HCT116 (cell line): ENCODE data around the gene DNASE2. TPM values are rescaled to one million over a fixed set of nuclear protein-coding genes. Genes with fewer than 3 reads are reported as not detected.

ENCODE experiments used
- ATAC-seq: fragments of 200-7000 bp; cut with Tn5 transposase; 2 replicates; pipeline ENCODE4 v1.9.1; 2020; ENCODE audit warnings: mild to moderate bottlenecking, moderate library complexity
- BruUV-seq: library from RNA; stranded (reverse); fragments of 400-500 nt; replicated peaks from 2 replicates; lab custom pipeline; 2021; lab: Mats Ljungman, UMichigan
- CTCF ChIA-PET: fragments of 300-600 bp; sonication (Branson Sonifier 250); formaldehyde crosslinking; loops from one replicate; lab custom pipeline; 2021; ENCODE audit warnings: antibody characterized with exemption; lab: Charles Lee
- POLR2A ChIA-PET: fragments of 300-600, 350-600 bp; sonication (Branson Sonifier 250); formaldehyde crosslinking; loops from one replicate; lab custom pipeline; 2021; ENCODE audit warnings: antibody characterized with exemption; lab: Charles Lee
- RAD21 ChIA-PET, 2 experiments: fragments of 300-600 bp; sonication (Branson Sonifier 250); formaldehyde crosslinking; loops; one replicate each; lab custom pipeline; 2023; ENCODE audit warnings: low total read pairs in 2 of 2; ENCODE audit not compliant: uncharacterized antibody in 2 of 2, unreplicated experiment in 2 of 2, low non-redundant PET in 1 of 2; lab: Charles Lee
- DNase-seq: peaks from one replicate; pipeline ENCODE4 v3.0.0-alpha.2; 2010; ENCODE audit warnings: low read depth, low spot score
- H2AFZ ChIP-seq: fragments of 200-600 bp; shearing (Covaris generic), sonication (generic); 2 replicates; pipeline ENCODE4 v1.6.1; 2017; ENCODE audit warnings: low read depth, mixed run types, mixed read lengths, antibody characterized with exemption, low read length; ENCODE audit not compliant: poor library complexity, severe bottlenecking
- H3K27ac ChIP-seq: 2 replicates; pipeline ENCODE4 v1.5.1; 2012; ENCODE audit warnings: low read depth, low read length
- H3K27me3 ChIP-seq: fragments of 200-600 bp; sonication (generic); 2 replicates; pipeline ENCODE4 v1.6.1; 2016; ENCODE audit warnings: mixed run types, low read length, mixed read lengths; ENCODE audit not compliant: insufficient read depth
- H3K36me3 ChIP-seq, 2 experiments: fragments of 200-500 bp in 1 of 2; fragments of 200-600 bp in 1 of 2; sonication (Bioruptor generic) in 1 of 2; sonication (generic) in 1 of 2; 2 replicates each; pipeline versions ENCODE4 v1.5.1 to v1.6.1; 2014 to 2016; ENCODE audit warnings: low read length in 2 of 2, inconsistent platforms in 1 of 2, mixed read lengths in 1 of 2, mixed run types in 1 of 2; ENCODE audit not compliant: insufficient read depth in 2 of 2, control insufficient read depth in 1 of 2
- H3K4me1 ChIP-seq, 2 experiments: fragments of 200-600 bp in 1 of 2; sonication (generic) in 1 of 2; 2 replicates each; pipeline versions ENCODE4 v1.5.1 to v1.6.1; 2012 to 2017; ENCODE audit warnings: low read length in 2 of 2, inconsistent platforms in 1 of 2, mild to moderate bottlenecking in 1 of 2, mixed read lengths in 1 of 2, mixed run types in 1 of 2, moderate library complexity in 1 of 2; ENCODE audit not compliant: insufficient read depth in 2 of 2, control insufficient read depth in 1 of 2
- H3K4me2 ChIP-seq: fragments of 200-600 bp; sonication (generic); 2 replicates; pipeline ENCODE4 v1.6.1; 2017; ENCODE audit warnings: mixed run types, low read length, mixed read lengths
- H3K4me3 ChIP-seq, 2 experiments: fragments of 200-600 bp in 1 of 2; sonication (generic) in 1 of 2; replicated peaks in 1 of 2; 2 replicates each; pipeline ENCODE4 v1.5.1; 2011 to 2016; ENCODE audit warnings: low read length in 2 of 2, control low read depth in 1 of 2, low read depth in 1 of 2, mild to moderate bottlenecking in 1 of 2, mixed read lengths in 1 of 2, mixed run types in 1 of 2
- H3K79me2 ChIP-seq: fragments of 200-600 bp; sonication (generic); 2 replicates; pipeline ENCODE4 v1.6.1; 2017; ENCODE audit warnings: mild to moderate bottlenecking, mixed run types, low read length, moderate library complexity, mixed read lengths; ENCODE audit not compliant: insufficient read depth
- H3K9ac ChIP-seq: fragments of 200-600 bp; sonication (generic); 2 replicates; pipeline ENCODE4 v1.6.1; 2016; ENCODE audit warnings: low read length, mixed read lengths
- H3K9me2 ChIP-seq: fragments of 200-600 bp; sonication (generic), shearing (Covaris generic); 2 replicates; pipeline ENCODE4 v1.6.1; 2017; ENCODE audit warnings: mixed run types, mild to moderate bottlenecking, moderate library complexity; ENCODE audit not compliant: insufficient read depth
- H3K9me3 ChIP-seq, 2 experiments: fragments of 200-500 bp in 1 of 2; fragments of 200-600 bp in 1 of 2; sonication (Bioruptor generic) in 1 of 2; sonication (generic) in 1 of 2; 2 replicates each; pipeline ENCODE4 v1.6.1; 2014 to 2017; ENCODE audit warnings: low read length in 2 of 2, mixed read lengths in 2 of 2, inconsistent platforms in 1 of 2, low read depth in 1 of 2, mild to moderate bottlenecking in 1 of 2, mixed run types in 1 of 2, moderate library complexity in 1 of 2; ENCODE audit not compliant: control insufficient read depth in 1 of 2, insufficient read depth in 1 of 2
- H4K20me1 ChIP-seq: fragments of 200-600 bp; sonication (generic), shearing (Covaris generic); 2 replicates; pipeline ENCODE4 v1.6.1; 2017; ENCODE audit warnings: mixed run types, mild to moderate bottlenecking, moderate library complexity; ENCODE audit not compliant: insufficient read depth
- CTCF ChIP-seq, 3 experiments: fragments of 200-600 bp in 1 of 3; sonication (generic) in 1 of 3; IDR thresholded peaks in 2 of 3; conservative IDR thresholded peaks in 1 of 3; 2 replicates each; pipeline ENCODE4 v1.5.1; 2012 to 2017; ENCODE audit warnings: low read depth in 2 of 3, low read length in 2 of 3, antibody characterized with exemption in 1 of 3, borderline replicate concordance in 1 of 3, control low read depth in 1 of 3, mild to moderate bottlenecking in 1 of 3, mixed read lengths in 1 of 3, mixed run types in 1 of 3, moderate library complexity in 1 of 3; ENCODE audit not compliant: insufficient read depth in 1 of 3
- EGR1 ChIP-seq: IDR thresholded peaks from 2 replicates; pipeline ENCODE4 v1.6.1; 2012; ENCODE audit warnings: low read depth
- MAX ChIP-seq: IDR thresholded peaks from 2 replicates; pipeline ENCODE4 v1.6.1; 2012
- RAD21 ChIP-seq: IDR thresholded peaks from 2 replicates; pipeline ENCODE4 v1.6.1; 2012; ENCODE audit warnings: low read depth, mild to moderate bottlenecking
- intact Hi-C: fragments of 100-400 bp; cut with micrococcal nuclease; formaldehyde crosslinking; loops from 2 replicates; pipeline ENCODE4 v1.10.0; 2022
- total RNA-seq: library from RNA; stranded (reverse); gene quantifications from one replicate; pipeline ENCODE4 v1.2.1, GENCODE V29; 2021; ENCODE audit not compliant: unreplicated experiment

DNASE2 gene
- total RNA-seq, 1 experiment from 2014 or later: 36.6 TPM

GRCh38 chr19:12921047-12921446 is 39.8 kb upstream of the DNASE2 start:
- intact Hi-C loops: no loop called here

More at GRCh38 chr19:12921047-12921446, 39.8 kb upstream of the DNASE2 start:
- Histone ChIP-seq H3K4me3 (no peak overlapping the region), H3K36me3 (peaks cover 23 to 30% of the 10 kb centered on the region in 2 experiments; a peak in 3 of 4 replicates), H4K20me1 (no peaks in the 10 kb centered on the region), H3K79me2 (no peaks in the 10 kb centered on the region), H3K4me1 (peaks cover 0 to 10% of the 10 kb centered on the region in 2 experiments; a peak in 2 of 4 replicates), H3K27me3 (no peaks in the 10 kb centered on the region), H3K4me2 (no peak overlapping the region), H3K27ac (peak overlapping the region; percentile 29; the same call in 1 of the 2 replicates), H2AFZ (no peak overlapping the region), H3K9me3 (no peaks in the 10 kb centered on the region), H3K9ac (no peak overlapping the region), H3K9me2 (no peaks in the 10 kb centered on the region)
- ATAC-seq: no peak
- DNase-seq: no peak
- ChIA-PET POLR2A (interaction anchor here (1.1 to 1.5 kb wide), 2 partner anchors 11 to 17 kb away, joined by 3 to 5 read pairs; no protein-coding TSS in a partner anchor), RAD21 (no interaction called here), CTCF (interaction anchor here (1.2 kb wide), 1 partner anchor 44 kb away, joined by 4 read pairs; no protein-coding TSS in a partner anchor)
- TF ChIP-seq MAX: no peak
- no peak for TF ChIP-seq RAD21
- TF ChIP-seq CTCF (IDR thresholded peaks at IDR 0.05 in 2 of 3, conservative IDR thresholded peaks at IDR 0.05 in 1 of 3; ENCODE audit: borderline replicate concordance in 1 of 3, insufficient read depth in 1 of 3, low read depth in 2 of 3, low read length in 2 of 3): no peak
- no peak for TF ChIP-seq EGR1
- TSS peak; percentile 8 for BruUV-seq
